ENCODE results near the gene COLEC11.

GRCh38 chr2:3652896-3653625, 58.1 kb downstream of the COLEC11 start:
- no peak for TF ChIP-seq CTCF (conservative IDR thresholded peaks at IDR 0.05; ENCODE audit: low read depth, low read length)
- TF ChIP-seq EZH2 (IDR thresholded peaks at IDR 0.05; ENCODE audit: borderline replicate concordance, low read depth, low read length, poor library complexity, severe bottlenecking), result no peak

All from A673 (cell line).